A673 (cell line): ENCODE data around the gene TPM1. TPM values are rescaled to one million over a fixed set of nuclear protein-coding genes. Genes with fewer than 3 reads are reported as not detected.

ENCODE experiments used
- BruUV-seq: library from RNA; stranded (reverse); fragments of 400-500 nt; replicated peaks from 2 replicates; lab custom pipeline; 2021; lab: Mats Ljungman, UMichigan
- CTCF ChIA-PET: fragments of 300-600 bp; sonication (Branson Sonifier 250); formaldehyde crosslinking; loops from one replicate; lab custom pipeline; 2022; ENCODE audit warnings: antibody characterized with exemption; lab: Charles Lee
- POLR2A ChIA-PET: fragments of 300-600 bp; sonication (Branson Sonifier 250); formaldehyde crosslinking; loops from one replicate; lab custom pipeline; 2022; ENCODE audit warnings: antibody characterized with exemption; ENCODE audit not compliant: low non-redundant PET; lab: Charles Lee
- DNase-seq: peaks from one replicate; pipeline ENCODE4 v3.0.0-alpha.2; 2015; ENCODE audit warnings: low spot score
- H3K27ac ChIP-seq: fragments of 200-600 bp; sonication (generic); 2 replicates; pipeline ENCODE4 v1.5.1; 2016; ENCODE audit warnings: mixed run types, low read depth, mild to moderate bottlenecking, mixed read lengths, antibody characterized with exemption, low read length; ENCODE audit not compliant: poor library complexity, severe bottlenecking
- H3K27me3 ChIP-seq: fragments of 200-600 bp; sonication (generic); replicated peaks from 2 replicates; pipeline ENCODE4 v1.6.1; 2017; ENCODE audit warnings: mixed run types, low read depth, mild to moderate bottlenecking, mixed read lengths, antibody characterized with exemption, low read length; ENCODE audit not compliant: insufficient read depth, poor library complexity
- H3K36me3 ChIP-seq: fragments of 200-600 bp; sonication (generic); 2 replicates; pipeline ENCODE4 v1.6.1; 2016; ENCODE audit warnings: mixed run types, mild to moderate bottlenecking, mixed read lengths, antibody characterized with exemption, low read length; ENCODE audit not compliant: insufficient read depth, poor library complexity, severe bottlenecking
- H3K4me1 ChIP-seq: fragments of 200-600 bp; sonication (generic); 2 replicates; pipeline ENCODE4 v1.6.1; 2017; ENCODE audit warnings: mixed run types, mild to moderate bottlenecking, mixed read lengths, antibody characterized with exemption, low read length; ENCODE audit not compliant: insufficient read depth, poor library complexity, severe bottlenecking
- H3K4me3 ChIP-seq: fragments of 200-600 bp; sonication (generic); 2 replicates; pipeline ENCODE4 v1.5.1; 2016; ENCODE audit warnings: low read depth, mixed run types, mild to moderate bottlenecking, mixed read lengths, low read length; ENCODE audit not compliant: poor library complexity, severe bottlenecking
- H3K9me3 ChIP-seq: fragments of 200-600 bp; sonication (generic); 2 replicates; pipeline ENCODE4 v1.6.1; 2016; ENCODE audit warnings: mixed run types, low read depth, mild to moderate bottlenecking, mixed read lengths, antibody characterized with exemption, low read length; ENCODE audit not compliant: poor library complexity, severe bottlenecking
- EZH2 ChIP-seq: fragments of 200-600 bp; sonication (generic); IDR thresholded peaks from 2 replicates; pipeline ENCODE4 v1.6.1; 2017; ENCODE audit warnings: borderline replicate concordance, low read depth, mild to moderate bottlenecking, mixed read lengths, antibody characterized with exemption, low read length; ENCODE audit not compliant: poor library complexity, severe bottlenecking
- intact Hi-C: fragments of 100-400 bp; cut with micrococcal nuclease; formaldehyde crosslinking; loops from one replicate; pipeline ENCODE4 v1.10.0; 2022; ENCODE audit not compliant: unreplicated experiment
- total RNA-seq: library from RNA; stranded (reverse); gene quantifications from 2 replicates; pipeline ENCODE4 v1.2.3, GENCODE V29; 2021
- TF ChIP-seq, protein P1 (sequence below): fragments of 300-800, 200-600 bp; sonication (generic); conservative IDR thresholded peaks from 2 replicates; pipeline ENCODE4 v1.5.1; 2017; ENCODE audit warnings: low read depth, mild to moderate bottlenecking, antibody characterized with exemption, low read length, moderate library complexity, mixed read lengths

Gene TPM1
- total RNA-seq, 1 experiment from 2014 or later: 31.2 TPM

DNA sequence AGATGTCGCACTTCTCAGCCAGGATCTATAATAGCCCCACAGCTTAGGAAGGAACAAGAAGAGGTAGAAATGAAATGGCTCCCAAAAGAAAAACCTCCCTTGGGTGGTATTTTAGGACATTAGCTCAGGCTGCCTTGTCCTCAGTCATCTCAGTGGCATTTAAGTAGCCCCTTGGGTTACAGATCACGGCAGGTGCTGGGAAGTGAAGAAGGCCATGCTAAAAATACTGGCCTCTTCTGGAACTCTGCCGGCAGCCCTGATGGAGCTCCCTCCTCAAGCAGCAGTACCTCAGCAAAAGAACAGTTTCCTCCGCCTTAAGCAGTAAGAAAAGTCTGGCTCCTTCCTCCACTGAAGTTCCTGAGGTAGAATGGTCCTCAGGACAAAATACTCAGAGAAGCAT, 7.3 kb upstream of the TPM1 start:
- no peaks in the 10 kb centered on the region for H3K9me3 ChIP-seq
- CTCF ChIA-PET: no interaction called here
- no peak overlapping the region for H3K27ac ChIP-seq
- TF ChIP-seq, protein P1, sequence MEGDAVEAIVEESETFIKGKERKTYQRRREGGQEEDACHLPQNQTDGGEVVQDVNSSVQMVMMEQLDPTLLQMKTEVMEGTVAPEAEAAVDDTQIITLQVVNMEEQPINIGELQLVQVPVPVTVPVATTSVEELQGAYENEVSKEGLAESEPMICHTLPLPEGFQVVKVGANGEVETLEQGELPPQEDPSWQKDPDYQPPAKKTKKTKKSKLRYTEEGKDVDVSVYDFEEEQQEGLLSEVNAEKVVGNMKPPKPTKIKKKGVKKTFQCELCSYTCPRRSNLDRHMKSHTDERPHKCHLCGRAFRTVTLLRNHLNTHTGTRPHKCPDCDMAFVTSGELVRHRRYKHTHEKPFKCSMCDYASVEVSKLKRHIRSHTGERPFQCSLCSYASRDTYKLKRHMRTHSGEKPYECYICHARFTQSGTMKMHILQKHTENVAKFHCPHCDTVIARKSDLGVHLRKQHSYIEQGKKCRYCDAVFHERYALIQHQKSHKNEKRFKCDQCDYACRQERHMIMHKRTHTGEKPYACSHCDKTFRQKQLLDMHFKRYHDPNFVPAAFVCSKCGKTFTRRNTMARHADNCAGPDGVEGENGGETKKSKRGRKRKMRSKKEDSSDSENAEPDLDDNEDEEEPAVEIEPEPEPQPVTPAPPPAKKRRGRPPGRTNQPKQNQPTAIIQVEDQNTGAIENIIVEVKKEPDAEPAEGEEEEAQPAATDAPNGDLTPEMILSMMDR: no peak
- TF ChIP-seq EZH2: no peak
- POLR2A ChIA-PET: no interaction called here
- no TSS peak for BruUV-seq
- DNase-seq: no peak
- intact Hi-C loops: no loop called here
- no peaks in the 10 kb centered on the region for H3K36me3 ChIP-seq
- H3K4me1 ChIP-seq: no peaks in the 10 kb centered on the region
- H3K27me3 ChIP-seq: peaks cover 16% of the 10 kb centered on the region
- H3K4me3 ChIP-seq: no peak overlapping the region

DNA sequence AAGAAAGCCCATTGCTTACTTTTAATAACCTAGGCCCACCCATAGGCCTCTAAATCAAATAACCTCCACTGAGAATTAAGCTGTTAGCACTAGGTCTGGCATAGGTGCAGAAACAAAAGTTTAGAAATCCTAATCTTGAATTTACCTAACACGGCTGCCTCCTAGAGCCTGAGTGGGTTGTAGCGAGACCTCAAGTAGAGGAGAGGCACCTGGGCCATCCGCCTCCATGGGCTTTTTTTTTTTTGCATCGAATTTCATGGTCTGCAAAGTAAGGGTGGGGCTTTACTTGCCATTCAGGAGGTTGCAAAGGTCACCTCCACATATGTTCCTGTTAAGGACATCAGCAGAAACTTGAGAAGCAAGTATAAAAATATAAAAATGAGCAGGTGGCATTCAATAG, 6.6 kb upstream of the TPM1 start:
- Histone ChIP-seq H3K27ac (no peak overlapping the region), H3K36me3 (no peaks in the 10 kb centered on the region), H3K4me1 (no peaks in the 10 kb centered on the region), H3K4me3 (no peak overlapping the region), H3K9me3 (no peaks in the 10 kb centered on the region), H3K27me3 (peaks cover 21% of the 10 kb centered on the region)
- DNase-seq: no peak
- ChIA-PET POLR2A (no interaction called here), CTCF (no interaction called here)
- no peak for TF ChIP-seq EZH2
- TF ChIP-seq, protein P1: no peak
- BruUV-seq: no TSS peak
- intact Hi-C loops: no loop called here

DNA sequence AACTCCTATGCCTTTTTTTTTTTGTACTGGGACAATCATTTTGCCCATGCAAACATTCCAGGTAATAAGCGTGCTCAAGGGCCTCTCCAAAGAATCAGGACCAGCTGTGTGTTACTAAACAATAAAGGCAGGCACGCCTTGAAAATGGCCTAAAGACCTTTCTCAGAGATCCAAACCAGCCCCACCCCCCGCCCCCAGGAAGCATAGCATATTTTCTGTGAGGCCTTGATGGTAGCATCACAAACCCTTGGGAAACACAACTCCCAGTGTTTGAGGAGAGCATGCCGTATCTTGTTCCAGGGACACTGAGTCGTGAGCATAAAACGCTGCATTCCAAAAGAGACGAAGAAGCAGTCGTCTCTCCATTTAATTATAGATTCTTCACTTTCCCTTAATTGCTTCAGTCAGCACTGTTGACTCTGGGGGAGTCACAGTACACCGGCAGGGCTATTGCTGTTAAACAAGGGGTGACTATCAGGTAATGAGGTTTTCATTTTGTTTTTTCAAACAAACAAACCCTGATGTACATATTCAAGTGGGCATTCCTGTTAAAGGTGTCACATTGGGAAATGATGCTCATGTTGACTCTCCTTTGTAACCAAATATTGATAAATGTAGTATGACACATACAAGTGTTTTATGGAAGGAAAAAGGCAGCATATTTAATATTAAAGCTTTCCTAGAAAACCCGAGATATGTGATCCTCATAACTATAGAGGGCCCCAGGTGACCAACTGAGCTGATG, 4.4 kb upstream of the TPM1 start:
- no peaks in the 10 kb centered on the region for H3K9me3 ChIP-seq
- no TSS peak for BruUV-seq
- TF ChIP-seq EZH2: no peak
- TF ChIP-seq, protein P1: no peak
- no peak overlapping the region for H3K4me3 ChIP-seq
- H3K27ac ChIP-seq: no peak overlapping the region
- intact Hi-C loops: no loop called here
- DNase-seq: no peak
- peaks cover 9% of the 10 kb centered on the region for H3K4me1 ChIP-seq
- POLR2A ChIA-PET: no interaction called here
- H3K36me3 ChIP-seq: no peaks in the 10 kb centered on the region
- peaks cover 43% of the 10 kb centered on the region for H3K27me3 ChIP-seq
- CTCF ChIA-PET: no interaction called here
